ENCODE data around the gene ZNF649.
"Not testable (repeated sequence)": the region's sequence is repeated elsewhere in the genome, so short reads cannot be mapped to it uniquely, and the experiment has no call there.

Gene ZNF649

GRCh38 chr19:51904331-51905165 is at the start of gene ZNF649:
Gene ZNF649 (minus strand): TSS chr19:51905017. CDS start chr19:51900107, 4,910 bp downstream.
- peak; percentile 73 to 88 for DNase-seq

GRCh38 chr19:51948975-51949374 is 44.2 kb upstream of the ZNF649 start:
- no peak for DNase-seq

GRCh38 chr19:51946602-51947001 is 41.8 kb upstream of the ZNF649 start:
- DNase-seq: no peak

- DNase-seq: no peak
These were observed 40.2 kb upstream of the ZNF649 start for GRCh38 chr19:51944798-51945552.

- no peak for DNase-seq
These were observed 34.1 kb upstream of the ZNF649 start for GRCh38 chr19:51938936-51939335.

- no peak for DNase-seq
These were observed 27.1 kb upstream of the ZNF649 start for GRCh38 chr19:51931921-51932320.

GRCh38 chr19:51927859-51928258 is 23.0 kb upstream of the ZNF649 start:
- DNase-seq: no peak

- peak; percentile 88 to 92 for DNase-seq
These were observed 22.2 kb upstream of the ZNF649 start, which contains the start of gene ZNF613 for GRCh38 chr19:51926784-51927741. Gene ZNF613 (plus strand): TSS chr19:51927472. CDS start chr19:51936221, 8,749 bp downstream.

GRCh38 chr19:51926426-51926783 is 21.6 kb upstream of the ZNF649 start:
- no peak for DNase-seq

- DNase-seq: no peak
These were observed 17.1 kb upstream of the ZNF649 start for GRCh38 chr19:51921949-51922348.

- DNase-seq: no peak
These were observed 14.8 kb upstream of the ZNF649 start for GRCh38 chr19:51919606-51920005.

- no peak for DNase-seq
These were observed 11.3 kb upstream of the ZNF649 start for GRCh38 chr19:51916167-51916566.

GRCh38 chr19:51915324-51915867 is 10.6 kb upstream of the ZNF649 start:
- DNase-seq: no peak

- not testable (repeated sequence) for DNase-seq
These were observed 3.2 kb upstream of the ZNF649 start for GRCh38 chr19:51907981-51908380.

- DNase-seq: not testable (repeated sequence)
These were observed 1.3 kb upstream of the ZNF649 start for GRCh38 chr19:51906108-51906507.

GRCh38 chr19:51905639-51906038 is 822 bp upstream of the ZNF649 start:
- DNase-seq: not testable (repeated sequence)

GRCh38 chr19:51905206-51905605 is 389 bp upstream of the ZNF649 start:
- DNase-seq: no peak

GRCh38 chr19:51903192-51903591 is 1.6 kb downstream of the ZNF649 start:
- DNase-seq: no peak

- DNase-seq: no peak
These were observed 3.0 kb downstream of the ZNF649 start for GRCh38 chr19:51901860-51902259.

- no peak for DNase-seq
These were observed 13.5 kb downstream of the ZNF649 start for GRCh38 chr19:51891193-51891747.

- DNase-seq: no peak
These were observed 14.9 kb downstream of the ZNF649 start for GRCh38 chr19:51889934-51890333.
